ENCODE data around the gene MTOR. TPM values are rescaled to one million over a fixed set of nuclear protein-coding genes. Genes with fewer than 3 reads are reported as not detected.
A peak's percentile ranks its signal among the peaks of the same experiment; 100 is the strongest.
"Not testable (repeated sequence)": the region's sequence is repeated elsewhere in the genome, so short reads cannot be mapped to it uniquely, and the experiment has no call there.

MTOR gene
- total and polyA plus RNA-seq, 2 experiments from 2014 or later: 17.2 to 37.7 TPM

- Histone ChIP-seq H3K9me3 (ENCODE audit: low read depth) (no peaks in the 10 kb centered on the region), H3K4me3 (peak within 1 kb of the TSS; percentile 89), H3K4me2 (peak within 1 kb of the TSS; percentile 97), H3K9me2 (replicated peaks; ENCODE audit: insufficient read depth) (no peaks in the 10 kb centered on the region), H3K36me3 (replicated peaks; ENCODE audit: insufficient read depth, low read depth) (no peaks in the 10 kb centered on the region), H3K4me1 (ENCODE audit: insufficient read depth) (peaks cover 22% of the 10 kb centered on the region), H2AFZ (peak within 1 kb of the TSS; percentile 96), H4K20me1 (ENCODE audit: insufficient read depth, poor library complexity, severe bottlenecking) (no peaks in the 10 kb centered on the region), H3K27me3 (no peaks in the 10 kb centered on the region), H3K27ac (peak within 1 kb of the TSS; percentile 99), H3K79me2 (peaks cover 41% of the 10 kb centered on the region)
- DNase-seq (ENCODE audit: low spot score): peak; percentile 96
- WGBS (ENCODE audit: low lambda C conversion rate, missing lambda C conversion rate): under 1% methylated on average over 45 of the region's 64 CpGs
- TF ChIP-seq, protein P1, sequence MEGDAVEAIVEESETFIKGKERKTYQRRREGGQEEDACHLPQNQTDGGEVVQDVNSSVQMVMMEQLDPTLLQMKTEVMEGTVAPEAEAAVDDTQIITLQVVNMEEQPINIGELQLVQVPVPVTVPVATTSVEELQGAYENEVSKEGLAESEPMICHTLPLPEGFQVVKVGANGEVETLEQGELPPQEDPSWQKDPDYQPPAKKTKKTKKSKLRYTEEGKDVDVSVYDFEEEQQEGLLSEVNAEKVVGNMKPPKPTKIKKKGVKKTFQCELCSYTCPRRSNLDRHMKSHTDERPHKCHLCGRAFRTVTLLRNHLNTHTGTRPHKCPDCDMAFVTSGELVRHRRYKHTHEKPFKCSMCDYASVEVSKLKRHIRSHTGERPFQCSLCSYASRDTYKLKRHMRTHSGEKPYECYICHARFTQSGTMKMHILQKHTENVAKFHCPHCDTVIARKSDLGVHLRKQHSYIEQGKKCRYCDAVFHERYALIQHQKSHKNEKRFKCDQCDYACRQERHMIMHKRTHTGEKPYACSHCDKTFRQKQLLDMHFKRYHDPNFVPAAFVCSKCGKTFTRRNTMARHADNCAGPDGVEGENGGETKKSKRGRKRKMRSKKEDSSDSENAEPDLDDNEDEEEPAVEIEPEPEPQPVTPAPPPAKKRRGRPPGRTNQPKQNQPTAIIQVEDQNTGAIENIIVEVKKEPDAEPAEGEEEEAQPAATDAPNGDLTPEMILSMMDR (IDR thresholded peaks at IDR 0.05; ENCODE audit: poor library complexity): no peak
These were observed 10.7 kb upstream of the MTOR start, which contains the start of gene UBIAD1 for GRCh38 chr1:11272832-11273594. Gene UBIAD1 (plus strand): TSS chr1:11273198. CDS start chr1:11273532, 334 bp downstream.

DNA sequence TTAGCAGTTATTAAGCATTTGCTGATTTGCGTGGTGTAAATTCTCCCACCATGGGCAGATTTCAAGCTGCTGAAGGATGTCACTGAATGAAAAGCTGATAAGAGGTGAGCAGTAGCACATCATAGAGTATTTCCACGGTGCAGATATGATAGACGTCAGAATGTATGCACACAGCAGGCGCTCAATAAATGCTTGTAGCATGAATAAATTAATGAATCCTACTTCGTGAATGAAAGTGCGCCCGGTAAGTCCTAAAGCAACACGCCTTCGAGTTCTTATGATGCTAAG is 10.1 kb upstream of the MTOR start:
- 12% methylated on average over 9 of the region's 9 CpGs for WGBS (ENCODE audit: low lambda C conversion rate, missing lambda C conversion rate)
- Histone ChIP-seq H3K4me2 (peak overlapping the region; percentile 79), H3K9me3 (ENCODE audit: low read depth) (no peaks in the 10 kb centered on the region), H4K20me1 (ENCODE audit: insufficient read depth, poor library complexity, severe bottlenecking) (no peaks in the 10 kb centered on the region), H3K9me2 (replicated peaks; ENCODE audit: insufficient read depth) (no peaks in the 10 kb centered on the region), H3K27me3 (no peaks in the 10 kb centered on the region), H3K36me3 (replicated peaks; ENCODE audit: insufficient read depth, low read depth) (no peaks in the 10 kb centered on the region), H3K79me2 (peaks cover 38% of the 10 kb centered on the region), H3K27ac (peak overlapping the region; percentile 33), H3K4me1 (ENCODE audit: insufficient read depth) (peaks cover 22% of the 10 kb centered on the region), H2AFZ (peak overlapping the region; percentile 49), H3K4me3 (no peak overlapping the region)
- TF ChIP-seq EZH2phosphoT487 (IDR thresholded peaks at IDR 0.05; ENCODE audit: low read depth, severe bottlenecking, unreplicated experiment) (no peak), EZH2 (IDR thresholded peaks at IDR 0.05; ENCODE audit: borderline replicate concordance) (no peak)
- TF ChIP-seq, protein P1 (IDR thresholded peaks at IDR 0.05; ENCODE audit: poor library complexity): peak; percentile 30
- DNase-seq (ENCODE audit: low spot score): no peak

DNA sequence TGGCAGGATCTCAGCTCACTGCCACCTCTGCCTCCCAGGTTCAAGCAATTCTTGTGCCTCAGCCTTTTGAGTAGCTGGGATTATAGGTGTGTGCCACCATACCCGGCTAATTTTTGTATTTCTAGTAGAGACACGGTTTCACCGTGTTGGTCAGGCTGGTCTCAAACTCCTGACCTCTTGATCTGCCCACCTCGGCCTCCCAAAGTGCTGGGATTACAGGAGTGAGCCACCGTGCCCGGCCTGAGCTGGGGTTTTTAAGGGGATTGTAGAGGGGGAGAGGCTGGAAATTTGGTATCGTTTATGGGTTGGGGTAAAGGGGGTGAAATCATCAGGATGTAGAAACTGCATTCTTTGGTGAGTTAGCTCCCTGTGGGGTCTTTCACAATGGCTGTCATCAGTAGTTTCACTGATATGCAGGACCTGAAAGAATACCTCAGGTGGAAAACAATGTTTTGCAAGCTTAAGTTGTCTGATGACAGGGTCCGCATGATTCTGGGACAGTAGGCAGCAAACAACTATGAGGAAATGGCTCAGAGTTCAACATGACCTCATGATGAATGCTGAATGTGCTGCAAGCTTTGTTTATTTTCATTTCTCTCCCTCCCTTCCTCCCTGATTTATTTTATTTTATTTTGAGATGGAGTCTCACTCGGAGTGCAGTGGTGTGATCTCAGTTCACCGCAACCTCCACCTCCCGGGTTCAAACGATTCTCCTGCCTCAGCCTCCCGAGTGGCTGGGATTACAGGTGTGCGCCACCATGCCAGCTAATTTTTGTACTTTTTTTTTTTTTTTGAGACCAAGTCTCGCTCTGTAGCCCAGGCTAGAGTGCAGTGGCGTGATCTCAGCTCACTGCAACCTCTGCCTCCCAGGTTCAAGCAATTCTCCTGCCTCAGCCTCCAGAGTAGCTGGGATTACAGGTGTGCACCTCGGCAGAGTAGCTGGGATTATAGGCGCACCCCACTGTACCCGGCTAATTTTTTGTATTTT is 5.3 kb upstream of the MTOR start:
- peak overlapping the region; percentile 81 for H3K27ac ChIP-seq
- not testable (repeated sequence) for H3K4me1 ChIP-seq (ENCODE audit: insufficient read depth); H4K20me1 ChIP-seq (ENCODE audit: insufficient read depth, poor library complexity, severe bottlenecking); H3K79me2 ChIP-seq; H2AFZ ChIP-seq; H3K36me3 ChIP-seq (replicated peaks; ENCODE audit: insufficient read depth, low read depth); H3K27me3 ChIP-seq; H3K4me2 ChIP-seq; H3K9me2 ChIP-seq (replicated peaks; ENCODE audit: insufficient read depth); H3K9me3 ChIP-seq (ENCODE audit: low read depth); H3K4me3 ChIP-seq
- peak; percentile 26 for DNase-seq (ENCODE audit: low spot score)
- WGBS (ENCODE audit: low lambda C conversion rate, missing lambda C conversion rate): 89% methylated on average over 19 of the region's 19 CpGs
